Measurements from ENCODE around the gene RBM6.

DNA sequence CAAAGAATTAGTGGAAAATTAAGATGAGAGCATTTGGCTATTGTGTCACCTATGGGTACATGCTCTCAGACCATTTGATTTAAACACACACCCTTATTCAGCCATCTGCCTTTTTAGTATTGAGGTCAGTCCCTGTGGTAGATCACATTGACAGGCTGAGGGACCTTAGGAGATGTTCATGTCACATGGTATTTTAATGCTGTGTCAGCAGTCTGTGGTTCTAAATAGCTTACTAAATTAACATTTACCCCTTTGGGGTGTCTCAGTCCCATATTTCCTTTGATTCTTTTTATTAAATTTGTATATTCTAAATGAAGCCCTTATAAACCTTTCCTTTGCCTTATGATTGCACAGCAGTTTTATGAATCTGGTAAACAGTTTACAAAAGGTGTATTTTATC is 151.0 kb downstream of the RBM6 start:
- TF ChIP-seq CTCF (IDR thresholded peaks at IDR 0.05) (no peak), POLR2A (IDR thresholded peaks at IDR 0.05) (no peak)

Data from vagina (tissue), 2 donors.